Right forelimb (tissue), 1 donor: ENCODE measurements around the gene ABLIM2.

Source experiments
- DNase-seq: peaks from one replicate; pipeline ENCODE4 v3.0.0-alpha.2; 2018

The ABLIM2 gene

DNA sequence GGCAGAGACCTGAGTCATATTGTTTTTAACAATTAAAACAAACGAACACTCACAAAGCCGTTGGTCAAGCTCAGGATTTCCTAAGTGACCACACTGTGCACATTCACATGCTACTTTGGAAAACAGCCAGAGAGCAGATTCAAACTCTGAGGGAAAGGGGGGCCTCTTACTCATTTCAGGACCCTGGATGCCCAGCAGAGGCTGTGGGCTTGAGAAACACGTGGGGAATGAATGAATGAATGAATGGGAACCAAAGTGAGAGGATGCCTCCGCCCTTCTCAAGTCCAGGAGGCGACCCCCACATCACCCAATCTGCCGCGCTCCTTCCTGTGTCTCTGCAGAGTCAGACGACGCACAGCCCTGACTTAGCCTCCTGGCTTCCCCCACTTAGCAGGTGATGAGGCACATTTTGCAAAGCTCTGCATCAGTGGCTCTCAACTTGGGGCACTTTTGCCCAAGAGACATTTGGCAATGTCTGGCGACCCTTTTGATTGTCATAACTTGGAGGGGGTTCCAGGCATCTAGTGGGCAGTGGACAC is 76.0 kb downstream of the ABLIM2 start:
- DNase-seq: peak; percentile 28

DNA sequence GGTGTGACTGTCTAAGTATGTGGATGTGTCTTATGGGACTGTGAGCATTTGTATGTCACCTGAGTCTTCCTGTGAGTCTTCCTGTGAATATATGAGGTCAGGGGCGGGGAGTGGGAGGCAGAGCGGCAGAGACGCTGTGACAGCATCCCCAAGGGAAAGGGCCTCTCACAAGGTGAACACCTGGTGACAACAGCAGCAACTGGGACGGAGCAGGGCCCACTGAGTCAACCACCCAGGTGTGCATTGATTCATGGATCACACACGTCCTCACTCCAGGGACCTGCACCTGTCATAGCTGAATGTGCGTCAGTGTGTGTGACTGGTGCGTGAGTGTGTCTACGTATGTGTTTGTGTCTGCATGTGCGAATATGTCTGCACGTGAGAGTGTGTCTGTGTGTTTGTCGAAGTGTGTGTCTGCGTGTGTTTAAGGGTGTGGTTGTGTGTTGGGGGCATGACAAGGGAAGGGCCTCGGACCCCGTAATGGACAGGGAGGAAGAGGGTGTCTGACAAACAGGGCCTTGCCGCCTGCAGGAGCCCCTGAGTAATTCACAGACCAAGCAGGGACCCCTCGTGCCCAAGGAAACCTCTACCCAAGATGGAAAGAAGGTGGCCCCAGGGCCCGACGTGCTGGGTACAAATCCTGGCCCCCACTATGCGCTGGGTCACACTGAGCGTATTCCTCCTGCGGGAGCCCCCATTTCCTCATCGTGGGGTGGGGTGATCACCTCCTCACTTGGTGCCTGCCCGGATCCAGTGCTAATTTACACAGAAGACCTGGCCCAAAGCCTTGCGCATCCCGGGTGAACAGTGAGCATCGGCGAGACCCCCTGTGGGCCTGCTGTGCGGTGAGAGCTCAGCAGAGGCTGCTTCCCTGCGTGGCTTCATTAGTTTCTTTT is 76.7 kb downstream of the ABLIM2 start:
- peak; percentile 39 for DNase-seq

DNA sequence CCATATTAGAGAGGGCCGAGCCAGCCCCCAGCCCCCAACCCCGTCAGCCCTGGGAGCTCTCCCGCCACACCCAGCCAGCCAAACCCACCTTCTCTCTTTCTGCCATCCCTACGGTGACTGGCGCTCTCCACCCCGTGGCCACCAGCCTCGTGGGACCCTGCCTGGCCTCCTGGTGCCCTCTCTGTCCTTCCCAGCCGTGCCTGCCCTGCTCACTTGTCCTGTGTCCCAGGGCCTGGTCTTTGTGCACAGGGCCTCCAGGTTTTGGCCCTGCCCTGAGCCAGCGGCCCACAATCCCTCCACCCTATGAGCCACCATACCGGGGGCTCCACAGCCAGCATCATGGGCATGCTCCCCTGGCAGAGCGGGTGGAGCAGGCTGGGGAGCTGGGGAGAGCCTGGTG is 77.4 kb downstream of the ABLIM2 start:
- DNase-seq: peak; percentile 39

DNA sequence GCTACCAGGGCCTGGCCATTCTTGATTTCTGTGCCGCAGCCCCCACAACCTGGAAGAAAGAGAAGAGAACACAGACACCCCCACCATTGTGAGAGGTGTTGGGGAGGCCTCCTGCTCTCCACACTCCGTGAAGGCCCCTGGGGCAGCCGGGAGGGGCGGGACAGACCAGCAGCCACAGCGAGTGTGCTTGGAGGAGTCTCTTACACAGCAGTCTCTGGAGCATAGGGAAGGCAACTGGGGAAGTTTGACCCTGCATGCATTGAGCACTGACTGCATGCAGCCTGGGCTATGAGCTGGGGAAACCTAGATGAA is 77.9 kb downstream of the ABLIM2 start:
- no peak for DNase-seq

DNA sequence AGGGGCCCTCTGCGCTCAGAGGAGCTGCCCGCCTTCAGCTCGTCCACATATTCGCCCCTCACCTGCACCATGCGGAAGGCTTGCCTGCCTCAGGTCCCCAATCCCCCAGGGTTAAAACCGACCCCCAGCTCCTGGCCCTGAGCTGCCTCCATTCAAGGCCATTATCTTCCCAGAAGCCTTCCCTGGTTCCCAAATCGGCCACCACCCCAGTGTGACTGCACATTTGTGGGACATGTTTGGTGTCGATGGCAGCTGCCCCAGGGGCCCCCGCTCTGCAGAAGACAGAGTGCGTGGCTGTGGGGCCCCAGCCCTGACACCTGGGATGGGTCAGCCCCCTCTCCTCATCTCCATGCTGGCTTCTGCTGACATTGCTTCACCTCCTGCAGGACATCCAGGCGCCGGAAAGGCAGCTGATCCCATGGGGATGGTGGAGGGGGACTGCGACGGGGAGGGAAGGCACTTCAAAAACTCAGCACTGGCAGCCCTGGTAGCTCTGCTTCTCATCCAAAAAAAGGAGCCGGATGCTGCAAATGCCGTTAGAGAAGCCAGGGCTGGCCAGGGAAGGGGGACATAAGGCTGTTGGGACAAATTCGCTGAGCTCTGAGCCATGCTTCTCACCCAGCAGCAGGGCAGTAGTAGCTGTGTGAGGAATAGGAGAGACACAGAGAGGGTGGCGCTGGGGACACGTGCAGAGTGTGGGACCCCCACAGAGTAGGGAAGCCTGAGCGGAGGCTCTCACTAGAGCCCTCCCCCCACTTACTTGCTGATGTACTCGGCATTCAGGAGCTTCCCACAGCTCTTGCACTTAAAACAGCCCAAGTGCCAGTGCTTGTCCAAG is 78.5 kb downstream of the ABLIM2 start:
- peak; percentile 41 for DNase-seq

DNA sequence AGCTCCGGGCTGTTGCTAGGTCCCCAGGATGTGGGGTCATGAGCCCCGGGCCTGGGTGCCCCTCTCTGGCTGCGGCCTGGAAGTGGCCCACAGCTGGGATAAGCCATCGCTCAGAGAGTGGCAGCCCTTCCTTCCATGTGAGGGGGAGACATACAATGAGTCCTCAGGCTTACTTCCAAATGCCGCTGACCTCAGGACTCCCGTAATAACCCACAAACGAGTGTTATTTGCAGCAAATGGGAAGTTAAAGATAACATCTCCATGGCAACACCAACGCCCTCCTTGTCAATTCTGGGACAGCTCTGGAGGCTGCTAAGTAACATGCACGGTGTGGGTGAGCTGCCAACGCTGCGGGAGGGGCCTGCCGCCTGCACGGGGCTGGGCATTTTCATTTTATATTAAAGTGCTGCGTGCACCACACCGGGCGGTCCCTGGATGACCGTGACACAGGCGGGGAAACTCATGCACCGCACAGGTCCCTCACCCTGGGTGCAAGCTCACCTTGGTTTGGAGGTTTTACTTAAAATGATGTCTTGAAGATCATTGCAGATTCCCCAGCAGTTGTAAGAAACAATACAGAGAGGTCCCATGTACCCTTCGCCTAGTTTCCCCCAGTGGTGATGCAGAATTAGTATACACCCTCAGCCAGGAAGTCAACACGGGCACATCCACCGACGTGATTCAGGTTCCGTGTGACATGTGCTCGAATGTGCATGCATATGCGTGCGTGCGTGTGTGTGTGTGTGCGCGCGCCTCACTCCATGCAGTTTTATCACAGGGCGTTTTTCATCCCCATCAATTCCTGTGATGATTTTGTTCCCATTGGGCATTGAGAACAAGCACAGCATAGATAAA is 79.4 kb downstream of the ABLIM2 start:
- peak; percentile 40 for DNase-seq

DNA sequence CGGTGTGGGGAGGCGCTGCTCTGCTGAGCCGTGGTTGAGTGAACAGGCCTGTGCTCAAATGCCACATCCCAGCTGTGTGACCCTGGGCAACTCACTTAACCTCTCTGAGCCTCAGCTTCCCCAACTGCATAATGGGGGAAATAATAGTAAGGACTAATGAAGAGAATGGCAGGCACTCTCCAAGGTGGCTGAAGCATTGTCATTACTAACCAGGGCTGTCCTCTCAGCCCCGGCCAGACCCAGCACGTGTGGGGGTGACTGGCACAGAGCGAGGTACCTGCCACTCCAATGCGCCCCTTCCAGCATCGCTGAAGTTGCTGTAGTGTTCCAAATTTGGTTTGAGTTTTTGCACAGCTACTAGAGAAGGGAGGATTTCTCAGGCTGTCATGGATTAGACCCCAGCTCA is 80.0 kb downstream of the ABLIM2 start:
- no peak for DNase-seq

DNA sequence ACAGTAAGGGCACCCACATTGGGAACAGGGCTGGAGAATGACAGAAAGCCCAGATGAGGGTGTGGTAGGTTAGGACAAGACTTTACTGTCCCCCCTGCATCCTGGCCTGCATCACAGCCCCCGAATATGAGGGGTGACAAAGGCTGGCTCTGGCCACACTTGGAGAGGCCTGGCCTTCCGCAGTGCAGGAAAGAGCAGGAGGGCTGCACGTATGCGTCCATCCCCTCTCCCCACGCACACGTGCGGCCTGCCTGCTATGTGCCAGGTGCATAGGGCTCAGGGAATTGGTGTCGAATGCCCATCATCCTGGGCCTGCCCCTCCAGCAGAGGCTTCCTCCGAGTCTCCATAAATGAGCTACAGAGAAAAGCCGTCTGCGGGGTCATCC is 80.5 kb downstream of the ABLIM2 start:
- DNase-seq: peak; percentile 37

DNA sequence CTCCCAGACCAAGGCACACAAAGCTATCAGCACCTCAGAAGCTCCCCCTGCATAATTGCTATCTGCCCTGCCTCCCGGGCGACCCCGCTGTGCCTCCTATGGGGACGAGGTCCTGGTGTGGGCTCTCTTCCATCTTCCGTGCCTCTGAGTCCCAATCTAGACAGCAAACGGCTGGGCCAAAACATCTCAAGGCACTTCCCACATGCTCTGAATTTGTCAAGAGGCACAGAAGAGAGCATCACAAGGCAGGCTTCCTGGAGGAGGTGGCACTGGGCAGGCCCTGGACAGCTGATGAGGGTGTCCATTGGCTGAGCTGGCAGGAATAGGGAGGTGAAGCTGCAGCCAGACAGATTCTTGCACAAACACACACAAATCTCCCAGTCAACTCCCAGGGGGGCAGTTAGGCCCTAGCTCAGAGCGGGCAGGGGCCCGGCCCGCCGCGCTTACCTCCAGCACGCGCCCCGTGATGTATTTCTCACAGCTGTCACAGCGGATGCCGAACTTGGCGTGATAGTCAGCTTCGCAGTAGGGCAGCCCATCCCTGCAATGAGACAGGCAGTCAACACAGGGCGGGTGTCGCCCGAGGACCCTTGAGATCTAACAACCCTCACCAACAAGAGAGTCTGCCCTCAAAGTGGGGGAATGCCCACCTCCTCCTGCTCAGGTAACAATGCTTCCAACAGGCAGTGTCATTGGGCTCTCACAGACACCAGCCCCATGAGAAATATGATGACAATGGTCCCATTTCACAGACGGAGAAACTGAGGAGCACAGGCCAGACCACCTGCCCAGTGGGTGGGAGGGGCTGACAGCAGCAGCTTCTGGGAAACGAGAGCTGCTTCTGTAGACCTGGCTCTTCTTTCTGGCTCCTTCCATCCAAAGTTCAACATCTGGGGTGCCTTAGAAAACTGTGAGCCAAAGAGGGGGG is 81.2 kb downstream of the ABLIM2 start:
- peak; percentile 38 for DNase-seq

DNA sequence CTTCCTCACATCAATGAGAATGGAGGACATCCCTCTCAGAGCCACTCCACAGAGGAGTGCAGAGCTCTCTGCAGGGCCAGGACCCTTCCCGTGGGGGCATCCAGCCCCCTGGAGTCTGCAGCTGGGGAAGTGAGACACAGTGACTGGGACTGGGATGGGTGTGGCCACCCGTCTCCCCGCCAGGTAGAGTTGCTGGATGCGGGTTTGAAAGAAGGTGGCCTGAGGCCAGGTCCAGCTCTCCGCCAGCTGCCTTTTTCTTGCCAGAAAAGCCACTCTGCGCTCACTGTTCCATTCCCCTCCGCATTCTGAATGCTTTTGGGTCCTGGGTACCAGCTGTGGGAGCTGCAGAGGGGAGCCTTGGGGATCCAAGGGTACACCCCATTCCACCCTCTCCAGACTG is 82.6 kb downstream of the ABLIM2 start:
- peak; percentile 34 for DNase-seq

DNA sequence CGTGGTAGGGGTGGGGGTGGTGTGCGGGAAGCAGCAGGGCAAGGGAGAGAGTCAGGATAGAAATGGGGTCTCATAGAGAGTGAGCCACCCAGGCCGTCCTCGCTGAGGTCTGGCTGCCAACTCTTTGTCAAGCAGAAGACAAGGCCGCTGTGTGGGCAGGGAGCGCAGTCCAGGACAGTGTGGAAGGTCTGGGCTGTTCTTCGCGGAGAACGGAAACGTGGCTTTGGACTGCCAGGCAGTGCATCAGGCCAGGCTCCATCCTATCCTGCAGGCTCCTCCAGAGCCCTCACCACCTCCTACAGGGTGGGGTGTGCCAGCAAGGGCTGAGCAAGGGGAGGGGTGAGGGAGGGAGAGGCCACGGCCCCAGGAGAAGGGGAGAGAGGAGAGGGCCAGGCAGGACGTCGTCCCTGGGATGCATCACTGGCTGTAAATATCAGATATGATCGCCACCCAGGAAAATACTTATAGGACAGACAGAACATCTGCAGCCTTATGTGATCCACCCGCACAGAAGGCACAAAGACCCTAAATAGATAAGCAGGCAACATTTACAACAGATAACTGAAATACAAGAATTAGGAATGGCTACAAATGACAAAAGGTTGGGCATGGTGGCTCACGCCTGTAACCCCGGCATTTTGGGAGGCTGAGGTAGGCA is 85.3 kb downstream of the ABLIM2 start:
- DNase-seq: no peak

DNA sequence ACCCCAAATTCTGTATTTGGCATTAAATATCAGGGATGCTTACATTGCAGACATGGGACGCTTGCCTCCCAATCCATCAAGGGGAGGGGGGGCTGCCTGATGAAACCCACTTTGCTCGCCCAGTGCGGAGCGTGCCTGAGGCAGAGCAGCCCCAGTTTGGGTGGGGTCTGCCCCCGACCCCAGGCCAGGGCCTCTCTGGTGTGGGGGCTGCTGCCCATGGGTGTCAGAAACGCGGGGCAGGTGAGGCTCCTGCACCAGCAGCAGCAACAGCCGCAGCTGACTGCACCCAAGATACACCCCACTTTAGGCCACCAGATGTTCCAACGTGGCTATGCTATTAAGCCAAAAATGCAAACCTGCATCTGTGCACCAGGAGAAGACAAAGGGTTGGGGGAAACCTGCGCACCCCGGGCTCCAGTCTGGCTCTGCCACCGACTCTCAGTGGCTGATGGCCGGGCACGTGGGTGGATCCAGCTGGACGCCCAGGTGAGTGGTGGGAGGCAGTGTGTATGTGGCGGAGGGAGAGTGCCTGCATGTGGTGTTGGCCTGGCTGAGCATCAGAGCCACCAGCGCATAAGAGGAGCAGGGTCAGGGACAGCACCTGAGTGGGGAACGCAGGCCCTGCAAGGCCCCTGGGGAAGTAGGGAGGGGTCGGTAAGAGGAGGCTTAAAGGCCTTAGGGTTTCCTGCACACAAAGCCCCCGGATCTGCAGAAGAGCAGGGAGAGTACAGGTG is 86.2 kb downstream of the ABLIM2 start:
- DNase-seq: no peak

DNA sequence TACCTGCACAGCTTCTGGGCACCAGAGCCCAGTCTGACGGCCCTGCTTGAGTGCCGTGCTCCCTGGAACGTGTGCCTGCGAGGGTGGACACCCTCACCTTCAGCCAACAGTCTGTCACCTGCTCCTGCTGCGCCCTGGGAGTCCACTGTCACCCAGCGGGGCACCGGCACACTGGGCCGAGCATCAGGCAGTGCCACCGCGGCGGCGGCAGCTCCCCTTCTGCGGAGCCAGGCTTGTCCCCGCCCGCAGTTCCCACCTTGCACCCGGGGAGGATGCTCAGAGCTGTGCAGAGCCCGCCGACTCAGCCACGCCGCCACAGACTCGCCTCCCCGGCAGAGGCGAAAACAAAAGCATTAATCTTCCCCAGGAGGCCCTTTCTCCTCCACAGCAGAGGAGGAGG is 86.8 kb downstream of the ABLIM2 start:
- DNase-seq: no peak

DNA sequence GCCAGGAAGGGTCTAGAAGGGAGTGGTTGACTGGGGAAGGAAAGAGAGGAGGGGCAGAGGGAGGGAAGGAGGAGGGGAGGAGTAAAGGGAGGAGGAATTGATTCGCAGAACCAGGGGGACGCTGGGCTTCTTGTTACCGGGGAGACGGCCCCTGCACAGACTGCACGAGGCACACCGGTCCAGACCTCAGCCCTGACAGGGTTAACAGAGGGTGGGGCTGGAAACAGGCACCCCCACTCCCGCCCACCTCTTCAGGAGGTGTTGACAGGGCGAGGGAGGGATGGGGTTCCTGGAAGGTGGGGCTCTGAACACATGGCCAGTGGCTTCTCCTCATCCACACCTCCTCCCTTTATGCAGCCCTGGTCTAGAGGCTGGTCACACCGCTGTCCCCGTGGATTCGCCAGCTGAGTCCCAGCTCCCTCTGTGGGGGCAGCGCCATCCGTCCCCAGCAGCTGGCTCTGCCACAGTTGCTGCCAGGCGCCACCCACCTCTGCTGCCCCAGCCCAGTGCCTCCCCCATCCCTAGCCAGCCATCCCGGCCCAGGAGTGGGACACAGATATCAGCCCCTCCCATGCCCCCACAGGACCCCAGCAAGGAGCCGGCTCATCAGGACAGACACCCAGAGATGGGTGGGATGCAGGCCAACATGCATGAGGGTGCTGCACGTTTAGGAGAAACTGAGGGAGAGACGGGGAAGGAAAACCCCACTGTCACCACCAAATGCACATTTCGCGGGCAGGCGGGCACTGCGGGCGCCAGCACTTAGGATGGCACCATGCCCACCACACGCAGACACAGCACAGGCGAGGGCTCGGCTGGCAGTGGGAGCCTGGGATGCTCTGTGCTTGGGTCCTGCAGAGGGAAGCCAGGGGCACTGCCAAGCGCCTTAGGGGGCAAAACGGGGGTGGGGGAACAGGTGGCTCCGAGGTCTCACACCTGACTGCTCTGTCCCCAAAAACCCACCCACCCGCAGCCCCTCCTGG is 87.6 kb downstream of the ABLIM2 start:
- DNase-seq: no peak

DNA sequence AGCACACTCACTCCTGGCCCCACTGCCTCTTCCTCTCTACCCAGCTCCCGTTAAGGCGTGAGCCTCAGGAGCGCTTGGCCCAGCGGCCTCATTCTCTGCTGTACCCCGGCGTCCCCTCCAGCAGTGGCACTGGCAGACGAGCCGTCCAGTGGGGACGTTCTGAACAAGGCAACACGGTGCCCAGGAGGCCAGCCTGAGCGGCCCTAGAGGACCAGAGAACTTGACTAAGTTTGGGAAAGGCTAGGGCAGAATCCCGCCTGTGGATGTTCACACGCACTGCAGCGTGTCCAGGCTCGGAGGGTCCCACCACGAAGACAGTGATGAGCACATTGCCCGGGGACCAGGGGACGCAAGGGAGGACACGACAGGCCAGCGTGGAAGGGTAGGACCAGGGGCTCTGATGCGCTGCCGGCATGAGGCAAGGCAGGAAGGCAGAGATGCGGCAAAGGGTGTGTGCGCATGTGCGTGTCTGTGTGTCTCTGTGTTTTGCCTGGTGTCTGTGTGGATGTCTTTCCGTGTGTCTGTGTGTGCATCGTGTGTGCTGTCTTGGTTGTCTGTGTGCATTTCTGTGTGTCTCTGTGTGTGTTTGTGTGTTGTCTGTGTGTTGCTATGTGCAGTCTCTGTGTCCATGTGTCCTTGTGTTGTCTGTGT is 89.4 kb downstream of the ABLIM2 start:
- peak; percentile 36 for DNase-seq

DNA sequence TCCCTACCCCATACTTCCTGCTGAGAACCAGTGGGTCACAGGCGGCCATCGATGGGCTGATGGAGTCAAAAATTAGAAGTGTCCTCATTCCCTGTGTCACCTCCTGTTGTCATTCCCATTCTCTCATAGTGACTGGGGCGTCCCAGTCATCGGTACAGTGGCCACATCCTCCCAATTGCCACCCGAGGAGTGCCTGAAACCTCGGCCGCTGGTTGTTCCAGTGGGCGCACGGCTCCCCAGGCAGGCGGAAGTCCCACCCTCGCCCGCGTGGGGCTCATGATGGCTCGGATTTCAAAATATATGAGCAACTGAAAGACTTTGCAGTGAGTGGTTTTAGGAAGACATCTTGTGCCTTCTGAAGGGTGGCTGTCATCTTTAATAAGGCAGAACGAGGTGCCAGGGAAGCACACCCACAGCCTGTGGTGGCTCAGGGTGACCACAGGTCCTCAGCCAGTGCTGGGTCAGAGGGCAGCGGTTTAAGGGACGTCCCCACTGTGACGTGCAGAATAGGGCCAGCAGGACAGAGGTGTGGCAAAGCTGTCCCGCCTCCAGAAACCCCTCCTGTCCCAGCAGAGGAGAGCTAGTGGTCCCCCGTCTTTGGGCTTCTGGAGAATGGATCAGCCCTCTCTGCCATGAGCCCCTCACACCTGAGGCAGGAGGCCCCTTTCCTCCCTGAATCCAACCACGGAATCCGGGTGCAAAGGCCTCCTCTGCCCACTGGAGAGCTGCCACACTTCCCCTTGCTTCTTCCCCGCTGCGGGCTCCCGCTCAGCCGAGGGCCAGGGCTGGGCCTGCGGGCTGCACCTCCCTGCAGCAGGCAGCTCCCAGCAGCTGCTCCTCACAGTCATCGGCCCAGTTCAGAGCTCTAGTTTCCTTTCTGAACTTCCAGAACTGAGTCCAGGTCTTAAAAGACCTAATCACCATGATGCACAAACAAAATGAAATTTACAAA is 90.4 kb downstream of the ABLIM2 start:
- DNase-seq: no peak

DNA sequence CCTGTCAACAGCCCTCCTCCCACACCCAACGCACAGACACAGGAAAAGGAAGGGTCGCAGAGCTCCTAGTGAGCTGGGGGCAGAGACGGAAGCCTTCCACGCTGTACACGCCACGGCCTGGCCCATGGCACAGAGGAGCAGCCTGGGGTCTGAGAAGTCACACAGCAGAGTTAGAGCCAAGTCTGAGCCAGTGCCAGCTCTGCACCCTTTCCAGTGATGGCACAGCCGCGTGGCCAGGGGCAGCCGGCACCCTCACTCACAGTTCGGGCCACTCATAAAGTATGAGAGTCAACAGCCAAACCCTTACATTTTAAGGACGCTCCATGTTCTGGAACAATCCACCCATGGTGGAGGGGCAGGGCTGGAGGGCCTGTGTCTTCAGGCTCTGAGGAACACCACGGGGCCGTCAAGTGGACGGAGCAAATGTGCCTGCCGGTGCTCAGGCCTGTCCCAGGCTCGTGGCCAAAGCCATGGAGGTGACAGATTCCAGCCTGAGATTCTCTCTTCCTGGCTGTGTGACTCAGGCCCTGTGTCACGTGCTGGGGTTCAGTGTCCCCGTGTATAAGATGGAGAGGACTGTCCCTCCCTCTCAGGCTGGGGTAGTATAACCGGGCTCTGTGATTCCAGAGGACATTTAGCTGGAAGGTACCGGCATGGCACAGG is 91.2 kb downstream of the ABLIM2 start:
- DNase-seq: no peak
